PC-9 (cell line): ENCODE data around the gene BNIP3. TPM values are rescaled to one million over a fixed set of nuclear protein-coding genes. Genes with fewer than 3 reads are reported as not detected.

ENCODE experiments used
- BruUV-seq: library from RNA; stranded (reverse); fragments of 400-500 nt; replicated peaks from 2 replicates; lab custom pipeline; 2021; lab: Mats Ljungman, UMichigan
- CTCF ChIA-PET: fragments of 300-600 bp; sonication (Branson Sonifier 250); formaldehyde crosslinking; loops from one replicate; lab custom pipeline; 2022; ENCODE audit warnings: antibody characterized with exemption; lab: Charles Lee
- POLR2A ChIA-PET: fragments of 300-600 bp; sonication (Branson Sonifier 250); formaldehyde crosslinking; loops from one replicate; lab custom pipeline; 2022; ENCODE audit warnings: antibody characterized with exemption; ENCODE audit not compliant: unreplicated experiment; lab: Charles Lee
- DNase-seq, 2 experiments: peaks; one replicate each; pipeline versions ENCODE4 v3.0.0 to v3.0.0-alpha.2; 2015 to 2022; ENCODE audit warnings: mixed read lengths in 1 of 2
- H2AFZ ChIP-seq: fragments of 200-600 bp; sonication (generic); 2 replicates; pipeline ENCODE4 v1.8.1; 2017; ENCODE audit warnings: antibody characterized with exemption
- H3F3A ChIP-seq: fragments of 200-600 bp; sonication (generic); 2 replicates; pipeline ENCODE4 v1.8.1; 2017; ENCODE audit warnings: antibody characterized with exemption, mild to moderate bottlenecking, low read depth; ENCODE audit not compliant: insufficient read depth
- H3K27ac ChIP-seq: fragments of 200-600 bp; sonication (generic); 2 replicates; pipeline ENCODE4 v1.6.1; 2016; ENCODE audit warnings: mixed run types
- H3K27me3 ChIP-seq: fragments of 200-600 bp; sonication (generic); 2 replicates; pipeline ENCODE4 v1.6.1; 2016; ENCODE audit warnings: low read depth, mixed run types; ENCODE audit not compliant: insufficient read depth
- H3K36me3 ChIP-seq: fragments of 200-600 bp; sonication (generic); 2 replicates; pipeline ENCODE4 v1.6.1; 2016; ENCODE audit warnings: low read depth, mixed run types
- H3K4me1 ChIP-seq: fragments of 200-600 bp; sonication (generic); replicated peaks from 2 replicates; pipeline ENCODE4 v1.6.1; 2016; ENCODE audit warnings: mixed run types; ENCODE audit not compliant: insufficient read depth
- H3K4me2 ChIP-seq: fragments of 200-600 bp; sonication (generic); 2 replicates; pipeline ENCODE4 v1.6.1; 2017; ENCODE audit warnings: mixed run types
- H3K4me3 ChIP-seq: fragments of 200-600 bp; sonication (generic); 2 replicates; pipeline ENCODE4 v1.6.1; 2016; ENCODE audit warnings: mixed run types
- H3K79me2 ChIP-seq: fragments of 200-600 bp; sonication (generic); 2 replicates; pipeline ENCODE4 v1.6.1; 2017; ENCODE audit warnings: low read depth, mixed run types
- H3K9me2 ChIP-seq: fragments of 200-600 bp; sonication (generic); 2 replicates; pipeline ENCODE4 v1.8.1; 2017; ENCODE audit warnings: mild to moderate bottlenecking; ENCODE audit not compliant: insufficient read depth
- H3K9me3 ChIP-seq: fragments of 200-600 bp; sonication (generic); 2 replicates; pipeline ENCODE4 v1.8.1; 2016; ENCODE audit warnings: low read depth; ENCODE audit not compliant: insufficient read depth
- H4K20me1 ChIP-seq: fragments of 200-600 bp; sonication (generic); 2 replicates; pipeline ENCODE4 v1.8.1; 2017; ENCODE audit not compliant: insufficient read depth
- CTCF ChIP-seq: fragments of 200-600 bp; sonication (generic); conservative IDR thresholded peaks from 2 replicates; pipeline ENCODE4 v1.6.1; 2017; ENCODE audit warnings: mixed run types, antibody characterized with exemption, mild to moderate bottlenecking, moderate library complexity
- EZH2 ChIP-seq: fragments of 200-600 bp; sonication (generic); IDR thresholded peaks from 2 replicates; pipeline ENCODE4 v1.8.0; 2017; ENCODE audit warnings: antibody characterized with exemption, low read depth
- intact Hi-C: fragments of 100-400 bp; cut with micrococcal nuclease; formaldehyde crosslinking; loops from one replicate; pipeline ENCODE4 v1.10.0; 2022; ENCODE audit not compliant: unreplicated experiment
- total RNA-seq: library from RNA; stranded (reverse); gene quantifications from 2 replicates; pipeline ENCODE4 v1.2.3, GENCODE V29; 2021

The BNIP3 gene
- total RNA-seq, 1 experiment from 2014 or later = 21.0 TPM

- Histone ChIP-seq H3K4me1 (no peaks in the 10 kb centered on the region), H3K79me2 (no peaks in the 10 kb centered on the region), H3F3A (no peaks in the 10 kb centered on the region), H3K27me3 (no peaks in the 10 kb centered on the region), H3K4me3 (no peak overlapping the region), H2AFZ (no peak overlapping the region), H3K9me2 (no peaks in the 10 kb centered on the region), H4K20me1 (no peaks in the 10 kb centered on the region), H3K27ac (no peak overlapping the region), H3K9me3 (no peaks in the 10 kb centered on the region), H3K4me2 (no peak overlapping the region), H3K36me3 (no peaks in the 10 kb centered on the region)
- no peak for DNase-seq
- TF ChIP-seq CTCF (no peak), EZH2 (no peak)
- BruUV-seq = no TSS peak
- ChIA-PET POLR2A (no interaction called here), CTCF (no interaction called here)
- intact Hi-C loops = no loop called here
Observed at GRCh38 chr10:132019366-132019765, 37.6 kb upstream of the BNIP3 start.

- no peak for DNase-seq
- Histone ChIP-seq H3K4me1 (no peaks in the 10 kb centered on the region), H3K27me3 (no peaks in the 10 kb centered on the region), H3K27ac (no peak overlapping the region), H3K9me2 (no peaks in the 10 kb centered on the region), H3F3A (no peaks in the 10 kb centered on the region), H3K4me2 (no peak overlapping the region), H3K79me2 (no peaks in the 10 kb centered on the region), H2AFZ (no peak overlapping the region), H3K9me3 (no peaks in the 10 kb centered on the region), H3K36me3 (no peaks in the 10 kb centered on the region), H3K4me3 (no peak overlapping the region), H4K20me1 (no peaks in the 10 kb centered on the region)
- intact Hi-C loops = no loop called here
- no peak for TF ChIP-seq CTCF
- TF ChIP-seq EZH2 = no peak
- CTCF ChIA-PET = no interaction called here
- POLR2A ChIA-PET = no interaction called here
- BruUV-seq = no TSS peak
Observed at GRCh38 chr10:132018446-132018845, 36.7 kb upstream of the BNIP3 start.

GRCh38 chr10:132016514-132016913 lies 34.8 kb upstream of the BNIP3 start:
- ChIA-PET CTCF (no interaction called here), POLR2A (no interaction called here)
- BruUV-seq = no TSS peak

More at GRCh38 chr10:132016514-132016913, 34.8 kb upstream of the BNIP3 start:
- no peaks in the 10 kb centered on the region for H3K79me2 ChIP-seq
- no peaks in the 10 kb centered on the region for H3K27me3 ChIP-seq
- H4K20me1 ChIP-seq = no peaks in the 10 kb centered on the region
- H3K36me3 ChIP-seq = no peaks in the 10 kb centered on the region
- no peak for TF ChIP-seq CTCF
- no peak for TF ChIP-seq EZH2
- H3K9me2 ChIP-seq = no peaks in the 10 kb centered on the region
- H2AFZ ChIP-seq = no peak overlapping the region
- H3K4me2 ChIP-seq = no peak overlapping the region
- DNase-seq = no peak
- no peak overlapping the region for H3K4me3 ChIP-seq
- no peak overlapping the region for H3K27ac ChIP-seq
- H3K4me1 ChIP-seq = no peaks in the 10 kb centered on the region
- intact Hi-C loops = no loop called here
- H3F3A ChIP-seq = no peaks in the 10 kb centered on the region
- no peaks in the 10 kb centered on the region for H3K9me3 ChIP-seq
